Liver (tissue), 3 donors: ENCODE results near the gene ERC1.

Experiments
- EGR1 ChIP-seq, 2 donors: IDR thresholded peaks; 2 replicates each; pipeline ENCODE4 v1.6.1; 2016 to 2018; ENCODE audit warnings: antibody characterized with exemption in 2 of 2, low read depth in 2 of 2
- GABPA ChIP-seq, 2 donors: IDR thresholded peaks in 1 of 2; conservative IDR thresholded peaks in 1 of 2; 2 replicates each; pipeline ENCODE4 v1.6.1; 2016; ENCODE audit warnings: antibody characterized with exemption in 2 of 2, mild to moderate bottlenecking in 1 of 2, moderate library complexity in 1 of 2
- JUND ChIP-seq, 2 donors: IDR thresholded peaks; 2 replicates each; pipeline ENCODE4 v1.6.1; 2016; ENCODE audit warnings: antibody characterized with exemption in 2 of 2
- NR2F2 ChIP-seq: IDR thresholded peaks from 2 replicates; pipeline ENCODE4 v1.6.1; 2016; ENCODE audit warnings: antibody characterized with exemption
- RXRA ChIP-seq, 2 donors: IDR thresholded peaks; 2 replicates each; pipeline ENCODE4 v1.6.1; 2017 to 2018; ENCODE audit warnings: antibody characterized with exemption in 2 of 2, mild to moderate bottlenecking in 1 of 2
- SP1 ChIP-seq: IDR thresholded peaks from 2 replicates; pipeline ENCODE4 v1.6.1; 2018; ENCODE audit warnings: antibody characterized with exemption, mild to moderate bottlenecking
- TAF1 ChIP-seq: conservative IDR thresholded peaks from 2 replicates; pipeline ENCODE4 v1.6.1; 2016; ENCODE audit warnings: antibody characterized with exemption, mild to moderate bottlenecking
- TF ChIP-seq, protein P1 (sequence below): fragments of 150-350 bp; IDR thresholded peaks from 2 replicates; pipeline ENCODE4 v1.5.1; 2017; ENCODE audit warnings: improper control_type of control experiment, low read depth, low read length; ENCODE audit not compliant: missing input control
- TF ChIP-seq, protein P2 (sequence below): IDR thresholded peaks from 2 replicates; pipeline ENCODE4 v1.6.1; 2016; ENCODE audit warnings: antibody characterized with exemption
- TF ChIP-seq, protein P3 (sequence below): IDR thresholded peaks from 2 replicates; pipeline ENCODE4 v1.6.1; 2016; ENCODE audit warnings: antibody characterized with exemption, mild to moderate bottlenecking
- TF ChIP-seq, protein P4 (sequence below): IDR thresholded peaks from 2 replicates; pipeline ENCODE4 v1.6.1; 2016; ENCODE audit warnings: antibody characterized with exemption
- TF ChIP-seq, protein P5 (sequence below): IDR thresholded peaks from 2 replicates; pipeline ENCODE4 v1.6.1; 2016; ENCODE audit warnings: antibody characterized with exemption
- donor health status: healthy.
- donor health status: healthy.

DNA sequence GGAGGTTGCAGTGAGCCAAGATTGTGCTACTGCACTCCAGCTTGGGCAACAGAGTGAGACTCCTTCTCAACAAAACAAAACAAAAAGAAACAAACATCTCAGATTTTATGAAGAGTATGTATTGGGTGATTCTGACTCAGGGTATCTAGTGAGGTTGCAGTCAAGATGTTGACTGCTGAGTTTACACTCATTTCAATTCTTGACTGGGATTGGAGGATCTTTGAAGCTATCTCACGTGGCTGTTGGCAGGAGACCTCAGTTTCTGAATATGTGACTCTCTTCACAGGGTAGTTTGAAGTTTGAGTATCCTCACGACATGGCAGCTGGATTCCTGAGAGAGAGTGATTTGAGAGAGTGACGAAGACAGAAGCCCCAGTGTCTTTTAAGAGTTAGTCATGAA lies 29.4 kb downstream of the ERC1 start:
- TF ChIP-seq, protein P1, sequence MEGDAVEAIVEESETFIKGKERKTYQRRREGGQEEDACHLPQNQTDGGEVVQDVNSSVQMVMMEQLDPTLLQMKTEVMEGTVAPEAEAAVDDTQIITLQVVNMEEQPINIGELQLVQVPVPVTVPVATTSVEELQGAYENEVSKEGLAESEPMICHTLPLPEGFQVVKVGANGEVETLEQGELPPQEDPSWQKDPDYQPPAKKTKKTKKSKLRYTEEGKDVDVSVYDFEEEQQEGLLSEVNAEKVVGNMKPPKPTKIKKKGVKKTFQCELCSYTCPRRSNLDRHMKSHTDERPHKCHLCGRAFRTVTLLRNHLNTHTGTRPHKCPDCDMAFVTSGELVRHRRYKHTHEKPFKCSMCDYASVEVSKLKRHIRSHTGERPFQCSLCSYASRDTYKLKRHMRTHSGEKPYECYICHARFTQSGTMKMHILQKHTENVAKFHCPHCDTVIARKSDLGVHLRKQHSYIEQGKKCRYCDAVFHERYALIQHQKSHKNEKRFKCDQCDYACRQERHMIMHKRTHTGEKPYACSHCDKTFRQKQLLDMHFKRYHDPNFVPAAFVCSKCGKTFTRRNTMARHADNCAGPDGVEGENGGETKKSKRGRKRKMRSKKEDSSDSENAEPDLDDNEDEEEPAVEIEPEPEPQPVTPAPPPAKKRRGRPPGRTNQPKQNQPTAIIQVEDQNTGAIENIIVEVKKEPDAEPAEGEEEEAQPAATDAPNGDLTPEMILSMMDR = no peak
- TF ChIP-seq GABPA (IDR thresholded peaks at IDR 0.05 in 1 of 2, conservative IDR thresholded peaks at IDR 0.05 in 1 of 2) = no peak
- TF ChIP-seq, protein P2, sequence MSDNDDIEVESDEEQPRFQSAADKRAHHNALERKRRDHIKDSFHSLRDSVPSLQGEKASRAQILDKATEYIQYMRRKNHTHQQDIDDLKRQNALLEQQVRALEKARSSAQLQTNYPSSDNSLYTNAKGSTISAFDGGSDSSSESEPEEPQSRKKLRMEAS = no peak
- TF ChIP-seq, protein P3, sequence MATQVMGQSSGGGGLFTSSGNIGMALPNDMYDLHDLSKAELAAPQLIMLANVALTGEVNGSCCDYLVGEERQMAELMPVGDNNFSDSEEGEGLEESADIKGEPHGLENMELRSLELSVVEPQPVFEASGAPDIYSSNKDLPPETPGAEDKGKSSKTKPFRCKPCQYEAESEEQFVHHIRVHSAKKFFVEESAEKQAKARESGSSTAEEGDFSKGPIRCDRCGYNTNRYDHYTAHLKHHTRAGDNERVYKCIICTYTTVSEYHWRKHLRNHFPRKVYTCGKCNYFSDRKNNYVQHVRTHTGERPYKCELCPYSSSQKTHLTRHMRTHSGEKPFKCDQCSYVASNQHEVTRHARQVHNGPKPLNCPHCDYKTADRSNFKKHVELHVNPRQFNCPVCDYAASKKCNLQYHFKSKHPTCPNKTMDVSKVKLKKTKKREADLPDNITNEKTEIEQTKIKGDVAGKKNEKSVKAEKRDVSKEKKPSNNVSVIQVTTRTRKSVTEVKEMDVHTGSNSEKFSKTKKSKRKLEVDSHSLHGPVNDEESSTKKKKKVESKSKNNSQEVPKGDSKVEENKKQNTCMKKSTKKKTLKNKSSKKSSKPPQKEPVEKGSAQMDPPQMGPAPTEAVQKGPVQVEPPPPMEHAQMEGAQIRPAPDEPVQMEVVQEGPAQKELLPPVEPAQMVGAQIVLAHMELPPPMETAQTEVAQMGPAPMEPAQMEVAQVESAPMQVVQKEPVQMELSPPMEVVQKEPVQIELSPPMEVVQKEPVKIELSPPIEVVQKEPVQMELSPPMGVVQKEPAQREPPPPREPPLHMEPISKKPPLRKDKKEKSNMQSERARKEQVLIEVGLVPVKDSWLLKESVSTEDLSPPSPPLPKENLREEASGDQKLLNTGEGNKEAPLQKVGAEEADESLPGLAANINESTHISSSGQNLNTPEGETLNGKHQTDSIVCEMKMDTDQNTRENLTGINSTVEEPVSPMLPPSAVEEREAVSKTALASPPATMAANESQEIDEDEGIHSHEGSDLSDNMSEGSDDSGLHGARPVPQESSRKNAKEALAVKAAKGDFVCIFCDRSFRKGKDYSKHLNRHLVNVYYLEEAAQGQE = no peak
- no peak for TF ChIP-seq JUND (IDR thresholded peaks at IDR 0.05)
- TF ChIP-seq EGR1 (IDR thresholded peaks at IDR 0.05; ENCODE audit: low read depth in 2 of 2) = no peak
- TF ChIP-seq SP1 = no peak
- TF ChIP-seq, protein P4, sequence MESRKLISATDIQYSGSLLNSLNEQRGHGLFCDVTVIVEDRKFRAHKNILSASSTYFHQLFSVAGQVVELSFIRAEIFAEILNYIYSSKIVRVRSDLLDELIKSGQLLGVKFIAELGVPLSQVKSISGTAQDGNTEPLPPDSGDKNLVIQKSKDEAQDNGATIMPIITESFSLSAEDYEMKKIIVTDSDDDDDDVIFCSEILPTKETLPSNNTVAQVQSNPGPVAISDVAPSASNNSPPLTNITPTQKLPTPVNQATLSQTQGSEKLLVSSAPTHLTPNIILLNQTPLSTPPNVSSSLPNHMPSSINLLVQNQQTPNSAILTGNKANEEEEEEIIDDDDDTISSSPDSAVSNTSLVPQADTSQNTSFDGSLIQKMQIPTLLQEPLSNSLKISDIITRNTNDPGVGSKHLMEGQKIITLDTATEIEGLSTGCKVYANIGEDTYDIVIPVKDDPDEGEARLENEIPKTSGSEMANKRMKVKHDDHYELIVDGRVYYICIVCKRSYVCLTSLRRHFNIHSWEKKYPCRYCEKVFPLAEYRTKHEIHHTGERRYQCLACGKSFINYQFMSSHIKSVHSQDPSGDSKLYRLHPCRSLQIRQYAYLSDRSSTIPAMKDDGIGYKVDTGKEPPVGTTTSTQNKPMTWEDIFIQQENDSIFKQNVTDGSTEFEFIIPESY = no peak
- TF ChIP-seq, protein P5, sequence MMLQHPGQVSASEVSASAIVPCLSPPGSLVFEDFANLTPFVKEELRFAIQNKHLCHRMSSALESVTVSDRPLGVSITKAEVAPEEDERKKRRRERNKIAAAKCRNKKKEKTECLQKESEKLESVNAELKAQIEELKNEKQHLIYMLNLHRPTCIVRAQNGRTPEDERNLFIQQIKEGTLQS = no peak
- TF ChIP-seq RXRA (IDR thresholded peaks at IDR 0.05) = no peak
- TF ChIP-seq TAF1 = no peak
- TF ChIP-seq NR2F2 = no peak
